SK-N-MC (cell line): Measurements from ENCODE around the gene TRMT6.

Experiments used
- EZH2 ChIP-seq: fragments of 200-600 bp; sonication (generic); IDR thresholded peaks from one replicate; pipeline ENCODE4 v1.6.1; 2017; ENCODE audit warnings: antibody characterized with exemption
- FOXP2 ChIP-seq: optimal IDR thresholded peaks from 2 replicates; pipeline ENCODE3; 2011; ENCODE audit warnings: mild to moderate bottlenecking, moderate library complexity; ENCODE audit not compliant: insufficient read depth; ENCODE audit errors: extremely low read length, control extremely low read depth

DNA sequence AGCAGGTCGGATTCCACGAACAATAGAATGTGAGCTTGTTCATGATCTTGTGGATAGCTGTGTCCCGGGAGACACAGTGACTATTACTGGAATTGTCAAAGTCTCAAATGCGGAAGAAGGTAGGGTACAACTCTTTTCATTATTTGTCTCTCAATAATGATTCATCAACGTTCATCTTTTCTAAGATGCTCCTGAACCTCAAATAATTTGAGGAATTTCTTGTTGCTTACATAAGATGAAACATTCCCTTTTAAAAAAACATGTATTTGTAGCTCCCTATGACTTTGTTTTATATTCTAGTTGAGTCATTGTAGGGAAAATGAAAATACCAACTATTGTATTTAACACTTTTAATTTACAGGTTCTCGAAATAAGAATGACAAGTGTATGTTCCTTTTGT lies 17.1 kb upstream of the TRMT6 start:
- TF ChIP-seq EZH2 = no peak
- no peak for TF ChIP-seq FOXP2
